GM18868 (cell line): ENCODE data around the gene SEMA3C.

ENCODE experiments used
- ATAC-seq: cut with Tn5 transposase; IDR thresholded peaks from one replicate; pipeline ENCODE4 v1.9.1; 2021; ENCODE audit warnings: mild to moderate bottlenecking, moderate library complexity; ENCODE audit not compliant: unreplicated experiment

The SEMA3C gene

GRCh38 chr7:80918909-80919721 is at the start of gene SEMA3C:
SEMA3C (minus strand) TSS chr7:80919051; CDS start chr7:80916781, 2,270 bp downstream.
- ATAC-seq: peak; percentile 77

GRCh38 chr7:80968606-80969005 is 49.8 kb upstream of the SEMA3C start:
- ATAC-seq: no peak

- no peak for ATAC-seq
Observed at GRCh38 chr7:80967917-80968297, 49.1 kb upstream of the SEMA3C start.

- ATAC-seq: no peak
Observed at GRCh38 chr7:80967071-80967916, 48.4 kb upstream of the SEMA3C start.

- ATAC-seq: no peak
Observed at GRCh38 chr7:80960244-80960795, 41.5 kb upstream of the SEMA3C start.

GRCh38 chr7:80957226-80957777 is 38.5 kb upstream of the SEMA3C start:
- no peak for ATAC-seq

- ATAC-seq: no peak
Observed at GRCh38 chr7:80954191-80954590, 35.3 kb upstream of the SEMA3C start.

- no peak for ATAC-seq
Observed at GRCh38 chr7:80950550-80950967, 31.7 kb upstream of the SEMA3C start.

GRCh38 chr7:80949449-80949848 is 30.6 kb upstream of the SEMA3C start:
- no peak for ATAC-seq

GRCh38 chr7:80946858-80947257 is 28.0 kb upstream of the SEMA3C start:
- no peak for ATAC-seq

- no peak for ATAC-seq
Observed at GRCh38 chr7:80945976-80946375, 27.1 kb upstream of the SEMA3C start.

- ATAC-seq: no peak
Observed at GRCh38 chr7:80943342-80943741, 24.5 kb upstream of the SEMA3C start.

GRCh38 chr7:80942261-80943041 is 23.6 kb upstream of the SEMA3C start:
- no peak for ATAC-seq

- ATAC-seq: no peak
Observed at GRCh38 chr7:80941208-80941758, 22.4 kb upstream of the SEMA3C start.

- no peak for ATAC-seq
Observed at GRCh38 chr7:80940539-80941207, 21.8 kb upstream of the SEMA3C start.

- ATAC-seq: no peak
Observed at GRCh38 chr7:80937336-80937735, 18.5 kb upstream of the SEMA3C start.

GRCh38 chr7:80935991-80936780 is 17.3 kb upstream of the SEMA3C start:
- ATAC-seq: no peak

GRCh38 chr7:80934321-80934720 is 15.5 kb upstream of the SEMA3C start:
- no peak for ATAC-seq

GRCh38 chr7:80932536-80932935 is 13.7 kb upstream of the SEMA3C start:
- ATAC-seq: no peak
